HAP-1 (cell line): ENCODE results near the gene SLC8A1.

Experiments used
- DNase-seq, 2 experiments: peaks; one replicate each; pipeline ENCODE4 v3.0.0-alpha.2; 2016 to 2020; ENCODE audit warnings: low spot score in 2 of 2
- H3K27me3 ChIP-seq: fragments of 250-450 bp; sonication (Bioruptor Pico); 2 replicates; pipeline ENCODE4 v1.5.1; 2020; ENCODE audit warnings: low read depth, mild to moderate bottlenecking, moderate library complexity
- H3K36me3 ChIP-seq: fragments of 250-450 bp; sonication (Bioruptor Pico); replicated peaks from 2 replicates; pipeline ENCODE4 v1.5.1; 2020; ENCODE audit warnings: mild to moderate bottlenecking
- H3K4me1 ChIP-seq: fragments of 250-450 bp; sonication (Bioruptor Pico); 2 replicates; pipeline ENCODE4 v1.5.1; 2020; ENCODE audit warnings: mild to moderate bottlenecking
- H3K4me3 ChIP-seq: fragments of 250-450 bp; sonication (Bioruptor Pico); 2 replicates; pipeline ENCODE4 v1.5.1; 2020; ENCODE audit warnings: mild to moderate bottlenecking, moderate library complexity
- H3K9me3 ChIP-seq: fragments of 250-450 bp; sonication (Bioruptor Pico); 2 replicates; pipeline ENCODE4 v1.5.1; 2020; ENCODE audit warnings: mild to moderate bottlenecking, moderate library complexity
- in situ Hi-C: fragments of 300-500 bp; cut with MboI; formaldehyde crosslinking; loops from 3 replicates; pipeline ENCODE4 v1.14.3; 2020; ENCODE audit warnings: low sequenced_read_pairs, inconsistent platforms, mixed read lengths

SLC8A1 gene

GRCh38 chr2:40164736-40165508 lies 287.0 kb downstream of the SLC8A1 start:
- H3K4me1 ChIP-seq = no peaks in the 10 kb centered on the region
- no peaks in the 10 kb centered on the region for H3K27me3 ChIP-seq
- no peak overlapping the region for H3K4me3 ChIP-seq
- in situ Hi-C loops = no loop called here
- no peaks in the 10 kb centered on the region for H3K9me3 ChIP-seq
- no peak for DNase-seq
- H3K36me3 ChIP-seq = no peaks in the 10 kb centered on the region

GRCh38 chr2:40161986-40162385 lies 289.9 kb downstream of the SLC8A1 start:
- Histone ChIP-seq H3K9me3 (no peaks in the 10 kb centered on the region), H3K4me1 (peaks cover 10% of the 10 kb centered on the region), H3K36me3 (no peaks in the 10 kb centered on the region), H3K27me3 (no peaks in the 10 kb centered on the region), H3K4me3 (no peak overlapping the region)
- DNase-seq = no peak
- in situ Hi-C loops = no loop called here

GRCh38 chr2:40160751-40161218 lies 291.1 kb downstream of the SLC8A1 start:
- Histone ChIP-seq H3K4me3 (no peak overlapping the region), H3K27me3 (no peaks in the 10 kb centered on the region), H3K9me3 (no peaks in the 10 kb centered on the region), H3K4me1 (peaks cover 10% of the 10 kb centered on the region), H3K36me3 (no peaks in the 10 kb centered on the region)
- DNase-seq = no peak
- in situ Hi-C loops = no loop called here

- Histone ChIP-seq H3K4me3 (no peak overlapping the region), H3K4me1 (peaks cover 10% of the 10 kb centered on the region), H3K27me3 (no peaks in the 10 kb centered on the region), H3K9me3 (no peaks in the 10 kb centered on the region), H3K36me3 (no peaks in the 10 kb centered on the region)
- in situ Hi-C loops = no loop called here
- DNase-seq = no peak
These were observed 292.6 kb downstream of the SLC8A1 start for GRCh38 chr2:40159333-40159732.

- in situ Hi-C loops = no loop called here
- Histone ChIP-seq H3K27me3 (no peaks in the 10 kb centered on the region), H3K36me3 (no peaks in the 10 kb centered on the region), H3K9me3 (no peaks in the 10 kb centered on the region), H3K4me3 (no peak overlapping the region), H3K4me1 (peaks cover 10% of the 10 kb centered on the region)
- DNase-seq = peak; percentile 13 to 53
These were observed 293.1 kb downstream of the SLC8A1 start for GRCh38 chr2:40158781-40159180.

- Histone ChIP-seq H3K4me1 (peaks cover 10% of the 10 kb centered on the region), H3K27me3 (no peaks in the 10 kb centered on the region), H3K4me3 (no peak overlapping the region), H3K36me3 (no peaks in the 10 kb centered on the region), H3K9me3 (no peaks in the 10 kb centered on the region)
- in situ Hi-C loops = no loop called here
- no peak for DNase-seq
These were observed 296.2 kb downstream of the SLC8A1 start for GRCh38 chr2:40155728-40156127.

- in situ Hi-C loops = no loop called here
- DNase-seq = no peak
These were observed 301.6 kb downstream of the SLC8A1 start for GRCh38 chr2:40150266-40150665.

GRCh38 chr2:40148334-40148733 lies 303.6 kb downstream of the SLC8A1 start:
- H3K9me3 ChIP-seq = no peaks in the 10 kb centered on the region
- H3K36me3 ChIP-seq = no peaks in the 10 kb centered on the region
- in situ Hi-C loops = no loop called here
- no peak for DNase-seq
- H3K27me3 ChIP-seq = no peaks in the 10 kb centered on the region
- no peak overlapping the region for H3K4me3 ChIP-seq
- H3K4me1 ChIP-seq = no peaks in the 10 kb centered on the region

More at GRCh38 chr2:40150266-40150665, 301.6 kb downstream of the SLC8A1 start:
- H3K4me3 ChIP-seq = no peak overlapping the region
- no peaks in the 10 kb centered on the region for H3K36me3 ChIP-seq
- no peaks in the 10 kb centered on the region for H3K9me3 ChIP-seq
- no peaks in the 10 kb centered on the region for H3K4me1 ChIP-seq
- H3K27me3 ChIP-seq = no peaks in the 10 kb centered on the region

GRCh38 chr2:40147360-40147759 lies 304.5 kb downstream of the SLC8A1 start:
- Histone ChIP-seq H3K4me3 (no peak overlapping the region), H3K4me1 (no peaks in the 10 kb centered on the region), H3K9me3 (no peaks in the 10 kb centered on the region), H3K27me3 (no peaks in the 10 kb centered on the region), H3K36me3 (no peaks in the 10 kb centered on the region)
- DNase-seq = no peak
- in situ Hi-C loops = no loop called here

GRCh38 chr2:40144022-40144421 lies 307.9 kb downstream of the SLC8A1 start:
- no peaks in the 10 kb centered on the region for H3K27me3 ChIP-seq
- no peak for DNase-seq
- in situ Hi-C loops = no loop called here
- H3K4me3 ChIP-seq = no peak overlapping the region
- no peaks in the 10 kb centered on the region for H3K36me3 ChIP-seq
- no peaks in the 10 kb centered on the region for H3K9me3 ChIP-seq
- no peaks in the 10 kb centered on the region for H3K4me1 ChIP-seq

GRCh38 chr2:40138314-40138713 lies 313.6 kb downstream of the SLC8A1 start:
- no peaks in the 10 kb centered on the region for H3K36me3 ChIP-seq

GRCh38 chr2:40131081-40131704 lies 320.7 kb downstream of the SLC8A1 start:
- H3K27me3 ChIP-seq = no peaks in the 10 kb centered on the region
- peaks cover 24% of the 10 kb centered on the region for H3K4me1 ChIP-seq
- in situ Hi-C loops = no loop called here
- no peak overlapping the region for H3K4me3 ChIP-seq
- no peaks in the 10 kb centered on the region for H3K36me3 ChIP-seq
- no peaks in the 10 kb centered on the region for H3K9me3 ChIP-seq
- DNase-seq = no peak

More at GRCh38 chr2:40138314-40138713, 313.6 kb downstream of the SLC8A1 start:
- H3K9me3 ChIP-seq = no peaks in the 10 kb centered on the region
- H3K4me1 ChIP-seq = no peaks in the 10 kb centered on the region
- DNase-seq = peak; percentile 13 to 50
- H3K4me3 ChIP-seq = no peak overlapping the region
- H3K27me3 ChIP-seq = no peaks in the 10 kb centered on the region
- in situ Hi-C loops = no loop called here

GRCh38 chr2:40130251-40130994 lies 321.5 kb downstream of the SLC8A1 start:
- H3K9me3 ChIP-seq = no peaks in the 10 kb centered on the region
- in situ Hi-C loops = no loop called here
- no peaks in the 10 kb centered on the region for H3K36me3 ChIP-seq

GRCh38 chr2:40129725-40130124 lies 322.2 kb downstream of the SLC8A1 start:
- Histone ChIP-seq H3K9me3 (no peaks in the 10 kb centered on the region), H3K27me3 (no peaks in the 10 kb centered on the region), H3K4me1 (peaks cover 25% of the 10 kb centered on the region), H3K36me3 (no peaks in the 10 kb centered on the region), H3K4me3 (no peak overlapping the region)
- in situ Hi-C loops = no loop called here
- DNase-seq = no peak

More at GRCh38 chr2:40130251-40130994, 321.5 kb downstream of the SLC8A1 start:
- peak; percentile 15 to 64 for DNase-seq
- no peak overlapping the region for H3K4me3 ChIP-seq
- peaks cover 24% of the 10 kb centered on the region for H3K4me1 ChIP-seq
- no peaks in the 10 kb centered on the region for H3K27me3 ChIP-seq
